Stimulated activated effector memory CD8-positive, alpha-beta T cell treated with anti-CD3 and anti-CD28 coated beads, Interleukin-12 subunit alpha, Interleukin-12 subunit beta, amount 100 ng/mL, for 72 hours (primary cell): ENCODE results near the gene FILIP1.

Experiments
- ATAC-seq: fragments of 150-1000 bp; cut with Tn5 transposase; 2 replicates; pipeline ENCODE4 v1.10.0; 2021
- DNase-seq, 2 donors: peaks; one replicate each; pipeline ENCODE4 v3.0.0; 2021 to 2022; ENCODE audit warnings: low spot score in 2 of 2
- H3K27ac Mint-ChIP-seq: one replicate; pipeline ENCODE4 v1.8.0; 2022; ENCODE audit warnings: mild to moderate bottlenecking, mixed read lengths
- H3K36me3 Mint-ChIP-seq: one replicate; pipeline ENCODE4 v1.8.0; 2022; ENCODE audit warnings: mild to moderate bottlenecking, mixed read lengths
- H3K4me1 Mint-ChIP-seq: one replicate; pipeline ENCODE4 v1.8.0; 2022; ENCODE audit warnings: mixed read lengths
- H3K4me3 Mint-ChIP-seq: one replicate; pipeline ENCODE4 v1.8.0; 2022; ENCODE audit warnings: mild to moderate bottlenecking, mixed read lengths
- H3K9me3 Mint-ChIP-seq: one replicate; pipeline ENCODE4 v1.8.0; 2022; ENCODE audit warnings: mixed read lengths

The FILIP1 gene

DNA sequence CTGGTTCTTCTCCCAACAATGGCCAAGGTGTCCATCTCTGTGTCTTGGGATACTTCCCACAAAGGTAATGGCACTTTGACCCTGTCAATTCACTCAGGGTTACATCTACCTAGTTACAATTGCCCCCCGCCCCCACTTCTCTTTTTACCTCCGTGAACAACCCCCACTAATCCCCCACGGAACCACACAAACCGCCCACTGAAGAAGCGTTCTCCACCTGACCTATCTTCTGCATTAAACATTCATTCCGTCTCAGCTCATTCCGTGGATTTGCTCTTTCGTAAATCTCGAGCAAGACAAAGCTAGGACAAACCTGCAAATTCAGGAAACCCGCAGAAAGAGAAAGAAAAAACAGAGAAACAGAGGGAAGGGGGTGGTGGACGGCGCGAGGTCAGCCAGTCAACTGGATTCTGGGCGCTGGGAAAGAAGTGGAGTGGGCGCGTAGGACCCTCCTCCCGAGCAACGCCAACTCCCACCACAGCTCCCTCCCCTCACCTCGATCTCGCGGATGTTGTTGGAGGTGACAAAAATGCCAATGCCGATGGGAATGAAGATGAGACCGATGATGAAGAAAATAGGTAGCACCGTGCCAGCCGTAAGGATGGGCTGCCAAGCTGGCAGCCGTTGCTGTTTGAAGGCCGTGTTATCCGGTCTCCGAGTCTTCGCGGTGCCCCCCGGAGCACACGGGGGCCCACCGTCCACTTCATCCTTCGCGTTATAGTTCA lies 209.5 kb downstream of the FILIP1 start:
- Mint-ChIP-seq H3K9me3 (no peaks in the 10 kb centered on the region), H3K36me3 (no peaks in the 10 kb centered on the region)
- peak in 1 of 2 donors; percentile 3 for DNase-seq

DNA sequence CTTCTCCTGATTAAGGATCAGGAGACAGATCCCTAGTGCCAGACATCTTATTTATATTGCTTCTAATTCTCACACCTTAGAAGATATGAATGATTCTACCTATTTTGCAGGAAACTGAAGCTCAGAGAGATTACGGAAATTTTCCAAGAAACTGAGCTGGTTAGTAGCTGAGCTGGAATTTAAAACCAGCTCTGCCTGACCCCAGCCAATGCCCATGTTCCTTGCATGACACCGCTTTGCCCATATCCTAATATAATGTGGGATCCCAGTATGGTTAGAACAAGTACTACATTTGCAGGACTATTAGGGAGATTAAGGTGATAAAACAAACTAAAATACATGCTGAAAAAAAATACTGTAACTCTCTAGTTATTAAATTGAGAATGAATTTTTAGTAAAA lies 210.9 kb downstream of the FILIP1 start:
- no peak overlapping the region for H3K27ac Mint-ChIP-seq
- no peak for ATAC-seq
- no peaks in the 10 kb centered on the region for H3K9me3 Mint-ChIP-seq
- H3K4me1 Mint-ChIP-seq = peaks cover 45% of the 10 kb centered on the region
- DNase-seq = no peak
- no peak overlapping the region for H3K4me3 Mint-ChIP-seq
- H3K36me3 Mint-ChIP-seq = no peaks in the 10 kb centered on the region

More for the DNA sequence above, 209.5 kb downstream of the FILIP1 start:
- Mint-ChIP-seq H3K27ac (no peak overlapping the region), H3K4me3 (no peak overlapping the region), H3K4me1 (peaks cover 33% of the 10 kb centered on the region)
- ATAC-seq = peak; percentile 59

DNA sequence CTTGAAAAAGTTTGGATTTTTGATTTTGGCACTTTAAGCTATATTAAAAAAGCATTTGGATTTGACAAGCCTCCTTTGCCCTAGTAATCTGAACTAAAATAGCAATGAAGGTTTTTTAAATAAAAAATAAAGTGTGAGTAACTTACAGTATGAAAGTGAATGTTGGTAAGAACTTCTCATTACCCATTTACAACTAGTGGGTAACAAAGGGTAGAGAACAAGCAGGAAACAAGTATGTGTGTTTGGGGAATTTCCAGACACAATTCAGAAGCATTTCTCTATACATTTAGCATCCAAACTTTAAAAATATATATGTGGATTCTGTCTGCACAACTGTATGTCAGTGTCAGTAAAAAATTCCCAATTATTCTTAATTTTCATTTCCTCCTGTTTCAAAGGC lies 211.9 kb downstream of the FILIP1 start:
- Mint-ChIP-seq H3K4me3 (no peak overlapping the region), H3K9me3 (no peaks in the 10 kb centered on the region), H3K36me3 (no peaks in the 10 kb centered on the region), H3K4me1 (peaks cover 40% of the 10 kb centered on the region), H3K27ac (no peak overlapping the region)
- no peak for ATAC-seq
- no peak for DNase-seq

DNA sequence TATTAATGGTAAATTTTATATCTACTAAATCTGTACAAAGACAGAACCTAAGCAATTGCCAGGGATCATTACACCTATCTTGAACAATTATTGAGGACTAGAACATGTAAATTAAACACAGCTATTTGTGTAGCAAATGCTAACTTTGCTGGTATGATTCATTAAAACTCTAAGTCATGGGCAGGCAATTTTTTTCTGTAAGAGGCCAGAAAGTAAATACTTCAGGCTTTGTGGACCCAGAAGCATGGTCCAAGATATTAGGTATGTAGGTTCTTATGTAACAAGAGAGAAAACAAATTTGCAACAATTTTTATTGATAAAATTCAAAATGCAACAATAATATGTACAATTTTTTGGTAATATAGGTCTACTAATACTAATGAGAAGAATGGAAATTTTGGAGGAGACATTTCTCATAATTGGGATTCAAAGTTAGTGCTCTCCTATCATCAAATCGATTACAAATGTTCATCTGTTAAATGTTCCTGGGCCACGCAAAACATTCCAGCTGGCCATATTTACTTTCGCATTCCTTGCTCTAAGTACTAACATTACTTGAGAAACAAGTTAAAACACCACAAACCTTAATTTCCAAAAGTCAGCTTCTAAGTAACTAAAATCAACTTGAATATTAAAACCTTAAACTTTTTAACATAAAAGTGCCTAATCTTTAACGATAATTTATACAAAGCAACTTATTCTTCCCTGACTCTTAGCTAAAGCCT lies 213.3 kb downstream of the FILIP1 start:
- no peaks in the 10 kb centered on the region for H3K9me3 Mint-ChIP-seq
- DNase-seq = no peak
- H3K36me3 Mint-ChIP-seq = no peaks in the 10 kb centered on the region
- no peak for ATAC-seq
- H3K4me3 Mint-ChIP-seq = peak overlapping the region; percentile 17
- no peak overlapping the region for H3K27ac Mint-ChIP-seq
- peaks cover 47% of the 10 kb centered on the region for H3K4me1 Mint-ChIP-seq

DNA sequence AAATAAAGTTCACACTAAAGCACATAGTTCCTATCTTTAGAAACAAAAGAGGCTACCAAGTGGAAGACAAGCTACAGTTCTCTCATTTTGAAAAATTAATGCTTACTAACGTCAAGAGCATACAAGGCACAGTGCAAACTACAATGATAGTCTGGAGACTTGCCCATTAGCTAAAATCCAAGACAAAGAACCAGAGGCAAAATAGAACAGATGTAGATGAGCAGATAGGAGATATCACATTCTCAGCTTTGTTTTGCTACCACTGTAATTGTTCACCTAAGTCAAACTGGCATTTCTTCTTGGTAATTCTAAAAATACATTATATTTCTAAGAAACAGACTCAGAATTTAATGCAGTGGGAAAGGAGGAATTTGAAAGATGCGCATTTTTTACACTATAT lies 214.2 kb downstream of the FILIP1 start:
- DNase-seq (no peak), ATAC-seq (no peak)
- H3K4me1 Mint-ChIP-seq = peaks cover 54% of the 10 kb centered on the region
- no peak overlapping the region for H3K27ac Mint-ChIP-seq
- H3K36me3 Mint-ChIP-seq = no peaks in the 10 kb centered on the region
- H3K9me3 Mint-ChIP-seq = no peaks in the 10 kb centered on the region
- H3K4me3 Mint-ChIP-seq = peak overlapping the region; percentile 17

DNA sequence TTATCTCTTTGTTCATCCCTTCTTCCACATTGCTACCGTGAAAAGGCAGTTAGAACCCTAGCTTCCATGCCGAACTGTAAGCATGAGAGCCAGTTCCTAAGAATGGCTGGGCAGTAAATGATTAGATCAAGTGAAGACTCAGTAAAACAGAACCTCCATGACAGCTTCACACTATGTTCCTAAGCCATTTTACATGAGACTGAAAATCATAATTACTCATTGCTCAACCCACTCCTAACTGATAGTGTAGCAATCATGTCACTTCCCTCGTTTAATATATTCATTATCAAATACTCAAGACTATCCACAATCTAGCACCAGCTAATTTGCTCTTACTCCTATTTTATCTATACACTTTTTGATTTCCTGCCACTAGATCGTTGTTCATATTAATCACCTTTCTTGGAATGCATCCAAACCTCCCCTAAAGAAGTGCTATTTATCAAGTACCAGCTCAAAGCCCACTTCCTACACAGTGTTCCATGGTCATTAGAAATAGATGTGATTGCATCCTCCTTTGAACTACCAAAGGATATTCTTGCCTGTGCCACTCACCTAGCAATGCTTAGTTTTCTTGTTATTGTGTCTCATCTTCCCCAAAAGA lies 215.0 kb downstream of the FILIP1 start:
- no peaks in the 10 kb centered on the region for H3K36me3 Mint-ChIP-seq
- peak; percentile 83 for ATAC-seq
- H3K9me3 Mint-ChIP-seq = no peaks in the 10 kb centered on the region
- H3K27ac Mint-ChIP-seq = peak overlapping the region; percentile 58
- no peak for DNase-seq
- H3K4me1 Mint-ChIP-seq = peaks cover 63% of the 10 kb centered on the region
- peak overlapping the region; percentile 26 for H3K4me3 Mint-ChIP-seq

DNA sequence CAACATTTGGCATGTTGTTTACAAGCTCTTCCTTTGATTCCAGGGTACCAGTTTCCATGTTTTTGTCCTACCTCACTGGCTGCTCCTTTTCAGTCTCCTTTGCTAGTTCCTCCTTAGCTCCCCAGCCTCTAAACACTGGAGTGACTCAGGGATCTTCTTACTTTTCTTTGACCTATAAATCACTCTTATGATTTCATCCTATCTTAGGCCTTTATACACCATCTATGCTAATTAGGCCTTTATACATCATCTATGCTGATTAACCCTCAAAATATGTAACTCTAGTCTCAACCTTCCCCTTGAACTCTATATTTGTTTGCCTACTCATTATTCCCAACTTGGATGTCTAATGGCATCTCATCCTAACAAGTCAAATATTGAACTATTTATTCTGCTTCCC lies 218.5 kb downstream of the FILIP1 start:
- Mint-ChIP-seq H3K9me3 (no peaks in the 10 kb centered on the region), H3K4me3 (no peak overlapping the region), H3K27ac (peak overlapping the region; percentile 8), H3K36me3 (peaks cover 14% of the 10 kb centered on the region), H3K4me1 (peaks cover 77% of the 10 kb centered on the region)
- ATAC-seq = peak; percentile 82
- DNase-seq = no peak

DNA sequence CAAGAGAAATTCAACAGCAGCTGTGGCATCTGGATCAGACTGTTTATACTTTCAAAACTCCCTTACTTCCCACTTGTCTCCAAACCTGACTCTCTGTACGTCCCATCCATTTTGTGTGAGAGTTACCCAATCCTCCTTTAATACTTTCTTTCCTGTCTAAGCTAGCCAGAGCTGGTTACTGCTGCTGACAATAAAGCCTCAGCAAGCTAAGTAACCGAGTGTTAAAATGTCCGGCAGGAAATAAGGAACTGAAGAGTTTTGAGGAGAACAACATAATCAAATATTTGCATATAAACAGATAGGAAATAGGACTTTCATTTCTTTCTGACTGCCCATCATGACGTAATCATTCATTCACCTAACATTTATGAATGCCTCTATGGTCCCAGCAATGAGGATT lies 220.6 kb downstream of the FILIP1 start:
- Mint-ChIP-seq H3K9me3 (no peaks in the 10 kb centered on the region), H3K36me3 (peaks cover 14% of the 10 kb centered on the region), H3K4me3 (no peak overlapping the region), H3K4me1 (peaks cover 74% of the 10 kb centered on the region), H3K27ac (peak overlapping the region; percentile 1)
- DNase-seq (no peak), ATAC-seq (no peak)

DNA sequence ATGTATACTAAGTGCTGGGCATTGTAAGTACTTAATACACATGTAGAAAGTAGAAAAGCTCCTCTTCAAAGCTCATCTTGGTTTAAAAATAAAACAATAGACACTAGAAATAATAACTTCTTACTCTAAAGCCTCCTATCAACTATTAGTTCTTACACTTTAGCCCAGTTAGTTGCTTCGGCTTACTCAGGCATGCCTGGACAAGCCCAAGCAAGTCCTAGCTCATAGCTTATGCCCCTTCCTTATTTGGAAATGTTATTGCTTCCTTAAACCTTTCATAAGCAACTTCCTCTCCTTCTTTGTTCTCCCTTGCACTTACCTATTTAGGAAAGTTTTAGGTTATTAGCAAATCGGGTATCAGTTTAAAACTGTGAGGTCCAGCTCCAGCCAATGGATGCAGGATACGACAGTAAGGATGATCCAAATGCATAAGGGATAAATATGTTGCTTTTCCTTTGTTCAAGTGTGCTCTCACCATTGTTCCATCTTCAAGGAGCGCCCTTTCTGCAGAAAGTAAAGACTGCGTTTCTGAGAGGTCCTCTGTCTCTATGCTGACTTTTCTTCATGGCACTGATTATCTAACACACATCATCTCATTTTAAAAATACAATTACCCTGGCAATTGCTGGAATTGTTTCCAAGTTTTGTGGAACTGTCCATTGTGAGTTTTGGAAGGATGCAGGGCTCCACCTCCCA lies 221.3 kb downstream of the FILIP1 start:
- Mint-ChIP-seq H3K27ac (peak overlapping the region; percentile 1), H3K4me1 (peaks cover 73% of the 10 kb centered on the region), H3K4me3 (no peak overlapping the region), H3K36me3 (peaks cover 14% of the 10 kb centered on the region), H3K9me3 (no peaks in the 10 kb centered on the region)
- ATAC-seq (no peak), DNase-seq (no peak)

DNA sequence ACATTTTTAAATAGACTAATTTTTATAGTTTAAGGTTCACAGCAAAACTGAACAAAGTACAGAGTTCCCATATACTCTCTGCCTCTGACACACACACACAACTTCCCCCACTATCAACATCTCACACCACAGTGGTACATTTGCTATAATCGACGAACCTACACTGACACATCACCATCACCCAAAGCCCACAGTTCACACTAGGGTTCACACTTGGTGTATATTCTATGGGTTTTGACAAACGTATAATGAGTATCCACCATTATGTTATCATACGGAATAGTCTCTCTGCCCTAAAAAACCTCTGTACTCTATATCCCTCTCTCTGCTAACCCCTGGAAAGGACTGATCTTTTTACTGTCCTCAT lies 224.6 kb downstream of the FILIP1 start:
- H3K4me3 Mint-ChIP-seq = no peak overlapping the region

DNA sequence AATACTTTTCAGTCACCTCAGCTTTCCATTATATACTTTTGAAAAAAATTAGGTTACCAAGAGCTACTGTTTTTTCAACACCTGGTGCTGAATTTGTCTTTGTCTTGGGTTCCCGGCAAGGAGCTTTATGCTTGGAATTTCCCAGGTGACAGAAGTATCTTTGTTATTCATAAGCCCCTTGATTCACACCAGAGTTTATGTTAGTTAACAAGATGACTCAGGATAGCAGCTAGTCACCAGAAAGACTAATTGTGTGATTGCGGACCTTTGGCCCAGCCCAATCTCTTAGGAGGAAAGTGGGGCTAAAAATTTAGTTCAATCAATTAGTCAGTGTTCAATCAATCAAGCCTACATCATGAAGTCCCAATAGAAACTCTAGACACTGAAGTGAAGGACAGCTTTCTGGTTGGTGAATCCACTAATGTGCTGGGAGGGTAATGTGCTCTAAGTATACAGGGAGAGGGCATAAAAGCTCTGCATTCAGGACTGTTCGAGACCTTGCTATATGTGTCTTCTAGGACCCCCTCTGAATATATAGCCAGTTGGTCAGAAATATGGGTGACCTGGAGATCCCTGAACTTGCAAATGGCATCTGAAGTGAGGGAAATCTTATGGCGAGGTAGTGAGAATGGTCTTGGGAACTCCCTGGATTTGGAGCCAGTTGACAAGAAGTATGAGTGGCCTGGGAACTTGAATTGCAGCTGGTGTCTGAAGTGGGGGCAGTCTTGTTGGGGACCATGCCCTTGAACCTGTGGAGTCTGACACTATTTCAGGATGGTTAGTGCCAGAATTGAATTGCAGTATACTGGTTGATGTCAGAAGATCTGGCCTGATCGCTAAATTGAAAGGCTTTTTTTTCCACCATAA lies 225.2 kb downstream of the FILIP1 start:
- ATAC-seq (peak; percentile 90), DNase-seq (no peak)
- no peaks in the 10 kb centered on the region for H3K9me3 Mint-ChIP-seq
- peak overlapping the region; percentile 0 for H3K27ac Mint-ChIP-seq
- H3K4me1 Mint-ChIP-seq = peaks cover 39% of the 10 kb centered on the region
- peaks cover 39% of the 10 kb centered on the region for H3K36me3 Mint-ChIP-seq
- H3K4me3 Mint-ChIP-seq = peak overlapping the region; percentile 2

More for the DNA sequence above, 224.6 kb downstream of the FILIP1 start:
- Mint-ChIP-seq H3K27ac (peak overlapping the region; percentile 0), H3K9me3 (no peaks in the 10 kb centered on the region), H3K36me3 (peaks cover 33% of the 10 kb centered on the region), H3K4me1 (peaks cover 44% of the 10 kb centered on the region)
- ATAC-seq = peak; percentile 80
- no peak for DNase-seq

DNA sequence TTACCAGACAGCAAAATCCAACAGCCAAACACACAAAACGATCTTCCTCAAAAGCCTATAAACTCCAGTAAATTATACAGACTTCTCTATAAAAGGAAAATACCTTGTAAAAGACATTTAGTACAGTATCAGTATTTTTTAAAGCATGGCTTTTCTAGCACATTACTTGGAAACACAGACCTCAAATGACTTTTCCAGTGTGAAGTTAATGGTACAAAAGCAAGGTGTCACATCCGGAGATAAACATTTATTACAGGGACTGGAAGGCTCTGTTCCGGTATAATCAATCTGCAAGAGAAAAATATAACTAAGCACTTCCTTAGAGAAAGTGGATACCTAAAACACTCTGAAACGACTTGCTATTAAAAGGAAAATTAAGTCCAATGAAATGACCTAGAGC lies 226.1 kb downstream of the FILIP1 start:
- Mint-ChIP-seq H3K27ac (no peak overlapping the region), H3K4me1 (peaks cover 39% of the 10 kb centered on the region), H3K9me3 (no peaks in the 10 kb centered on the region), H3K4me3 (peak overlapping the region; percentile 2), H3K36me3 (peaks cover 45% of the 10 kb centered on the region)
- ATAC-seq (no peak), DNase-seq (no peak)

DNA sequence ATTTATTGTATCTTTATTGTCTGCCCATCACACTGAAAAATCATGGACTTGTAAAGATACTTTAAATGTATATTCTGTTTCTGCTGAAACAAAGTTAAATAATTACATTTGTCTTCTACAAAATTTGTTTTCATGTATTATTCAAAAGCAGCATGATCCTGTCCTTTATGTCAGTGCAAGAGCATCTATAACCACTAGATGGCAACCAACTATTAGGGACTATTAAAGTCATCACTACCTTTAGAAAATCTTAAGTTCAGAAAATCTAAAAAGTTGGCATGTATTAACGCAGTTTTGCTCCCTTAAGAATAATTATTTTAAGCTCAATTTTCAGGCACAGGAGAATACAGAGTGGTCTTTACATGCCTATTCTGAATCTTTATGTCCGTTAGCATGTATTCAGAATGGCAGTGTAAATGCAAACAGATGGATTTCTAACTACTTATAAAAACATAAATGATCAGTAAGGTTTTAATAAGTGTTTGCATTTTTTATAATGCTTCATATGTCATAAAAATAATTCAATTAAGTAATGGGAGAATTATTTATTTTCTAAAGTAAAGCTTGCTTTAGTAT lies 226.8 kb downstream of the FILIP1 start:
- H3K4me1 Mint-ChIP-seq = peaks cover 32% of the 10 kb centered on the region
- H3K27ac Mint-ChIP-seq = no peak overlapping the region
- ATAC-seq (peak; percentile 47), DNase-seq (no peak)
- H3K4me3 Mint-ChIP-seq = no peak overlapping the region
- no peaks in the 10 kb centered on the region for H3K9me3 Mint-ChIP-seq
- H3K36me3 Mint-ChIP-seq = peaks cover 45% of the 10 kb centered on the region

DNA sequence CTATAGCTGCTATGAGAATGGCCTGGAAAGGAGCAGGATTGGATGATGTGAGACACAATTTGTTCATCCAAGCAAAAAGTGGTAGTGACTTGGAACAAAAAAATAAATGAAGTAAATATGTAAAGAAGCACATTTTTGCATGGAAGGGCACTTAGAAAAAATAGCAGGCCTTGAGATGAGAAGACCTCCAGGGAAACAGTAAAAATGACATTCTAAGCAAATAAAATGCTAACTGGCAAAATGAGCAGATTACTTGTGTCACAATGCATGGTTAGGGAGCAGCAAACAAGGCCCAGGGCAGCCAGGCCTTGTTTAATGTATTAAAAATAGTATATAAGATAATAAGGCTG lies 230.2 kb downstream of the FILIP1 start:
- ATAC-seq = no peak
- Mint-ChIP-seq H3K4me1 (peaks cover 12% of the 10 kb centered on the region), H3K9me3 (no peaks in the 10 kb centered on the region), H3K27ac (peak overlapping the region; percentile 32), H3K4me3 (no peak overlapping the region), H3K36me3 (peaks cover 75% of the 10 kb centered on the region)
- DNase-seq = no peak
